BLaER1 (cell line): ENCODE measurements around the gene MESP2.

Source experiments
- H3K27ac ChIP-seq: shearing (Covaris generic); formaldehyde crosslinking; 2 replicates; pipeline ENCODE4 v1.8.1; 2022
- H3K27me3 ChIP-seq: shearing (Covaris generic); formaldehyde crosslinking; 2 replicates; pipeline ENCODE4 v1.8.1; 2022
- H3K36me3 ChIP-seq: shearing (Covaris generic); formaldehyde crosslinking; 2 replicates; pipeline ENCODE4 v1.8.1; 2022
- H3K4me1 ChIP-seq: shearing (Covaris generic); formaldehyde crosslinking; 2 replicates; pipeline ENCODE4 v1.8.1; 2022
- H3K4me2 ChIP-seq: shearing (Covaris generic); formaldehyde crosslinking; 2 replicates; pipeline ENCODE4 v1.8.1; 2022
- H3K4me3 ChIP-seq: shearing (Covaris generic); formaldehyde crosslinking; 2 replicates; pipeline ENCODE4 v1.8.1; 2022
- H3K9ac ChIP-seq: shearing (Covaris generic); formaldehyde crosslinking; 2 replicates; pipeline ENCODE4 v1.8.1; 2022
- H3K9me3 ChIP-seq: shearing (Covaris generic); formaldehyde crosslinking; 2 replicates; pipeline ENCODE4 v1.8.1; 2022
- H4K20me1 ChIP-seq: shearing (Covaris generic); formaldehyde crosslinking; 2 replicates; pipeline ENCODE4 v1.8.1; 2022
- Cebpa-rat ChIP-seq: shearing (Covaris generic); IDR thresholded peaks from 2 replicates; pipeline ENCODE4 v1.8.1; 2022

MESP2 gene

GRCh38 chr15:89766357-89767311 is 9.5 kb upstream of the MESP2 start:
- H3K9me3 ChIP-seq: no peaks in the 10 kb centered on the region
- H3K9ac ChIP-seq: no peak overlapping the region
- no peak overlapping the region for H3K4me2 ChIP-seq
- H4K20me1 ChIP-seq: no peaks in the 10 kb centered on the region
- H3K4me3 ChIP-seq: no peak overlapping the region
- no peak overlapping the region for H3K27ac ChIP-seq
- H3K27me3 ChIP-seq: no peaks in the 10 kb centered on the region
- no peak for TF ChIP-seq Cebpa-rat
- no peaks in the 10 kb centered on the region for H3K4me1 ChIP-seq
- no peaks in the 10 kb centered on the region for H3K36me3 ChIP-seq

- Histone ChIP-seq H3K9ac (no peak overlapping the region), H3K27ac (no peak overlapping the region), H3K36me3 (no peaks in the 10 kb centered on the region), H3K9me3 (no peaks in the 10 kb centered on the region), H3K4me2 (no peak overlapping the region), H4K20me1 (no peaks in the 10 kb centered on the region), H3K4me3 (no peak overlapping the region), H3K4me1 (no peaks in the 10 kb centered on the region), H3K27me3 (no peaks in the 10 kb centered on the region)
- TF ChIP-seq Cebpa-rat: no peak
These were observed 8.7 kb upstream of the MESP2 start for GRCh38 chr15:89767411-89767915.

- Histone ChIP-seq H3K4me2 (no peak overlapping the region), H3K4me3 (no peak overlapping the region), H3K36me3 (no peaks in the 10 kb centered on the region), H3K9me3 (no peaks in the 10 kb centered on the region), H3K9ac (no peak overlapping the region), H4K20me1 (no peaks in the 10 kb centered on the region), H3K4me1 (no peaks in the 10 kb centered on the region), H3K27me3 (no peaks in the 10 kb centered on the region), H3K27ac (no peak overlapping the region)
- no peak for TF ChIP-seq Cebpa-rat
These were observed 8.0 kb upstream of the MESP2 start for GRCh38 chr15:89768071-89768500.

- TF ChIP-seq Cebpa-rat: no peak
- Histone ChIP-seq H4K20me1 (no peaks in the 10 kb centered on the region), H3K36me3 (no peaks in the 10 kb centered on the region), H3K27me3 (no peaks in the 10 kb centered on the region), H3K4me1 (no peaks in the 10 kb centered on the region), H3K9ac (no peak overlapping the region), H3K27ac (no peak overlapping the region), H3K4me3 (no peak overlapping the region), H3K4me2 (no peak overlapping the region), H3K9me3 (no peaks in the 10 kb centered on the region)
These were observed 6.8 kb upstream of the MESP2 start for GRCh38 chr15:89769366-89769765.

- Histone ChIP-seq H4K20me1 (no peaks in the 10 kb centered on the region), H3K4me2 (no peak overlapping the region), H3K9ac (no peak overlapping the region), H3K27ac (no peak overlapping the region), H3K9me3 (no peaks in the 10 kb centered on the region), H3K4me1 (no peaks in the 10 kb centered on the region), H3K27me3 (no peaks in the 10 kb centered on the region), H3K4me3 (no peak overlapping the region), H3K36me3 (no peaks in the 10 kb centered on the region)
- TF ChIP-seq Cebpa-rat: no peak
These were observed 6.1 kb upstream of the MESP2 start for GRCh38 chr15:89770041-89770440.

GRCh38 chr15:89772932-89773583 is 3.1 kb upstream of the MESP2 start:
- peaks cover 22% of the 10 kb centered on the region for H3K4me1 ChIP-seq
- H3K4me3 ChIP-seq: no peak overlapping the region
- H3K4me2 ChIP-seq: no peak overlapping the region
- no peak for TF ChIP-seq Cebpa-rat
- H3K9ac ChIP-seq: no peak overlapping the region
- H3K9me3 ChIP-seq: no peaks in the 10 kb centered on the region
- H4K20me1 ChIP-seq: no peaks in the 10 kb centered on the region
- peaks cover 26% of the 10 kb centered on the region for H3K27me3 ChIP-seq
- H3K36me3 ChIP-seq: no peaks in the 10 kb centered on the region
- H3K27ac ChIP-seq: no peak overlapping the region

- Histone ChIP-seq H3K36me3 (no peaks in the 10 kb centered on the region), H3K9me3 (no peaks in the 10 kb centered on the region), H3K4me1 (peaks cover 29% of the 10 kb centered on the region), H3K27ac (no peak overlapping the region), H3K4me3 (no peak overlapping the region), H3K4me2 (no peak overlapping the region), H3K27me3 (peaks cover 34% of the 10 kb centered on the region), H3K9ac (no peak overlapping the region), H4K20me1 (no peaks in the 10 kb centered on the region)
- no peak for TF ChIP-seq Cebpa-rat
These were observed 1.6 kb upstream of the MESP2 start for GRCh38 chr15:89774492-89774891.

GRCh38 chr15:89775815-89776214 is 317 bp upstream of the MESP2 start:
- H3K4me3 ChIP-seq: peak overlapping the region; percentile 62

GRCh38 chr15:89777073-89777751 is 1.1 kb downstream of the MESP2 start:
- Histone ChIP-seq H3K4me2 (peak overlapping the region; percentile 94), H4K20me1 (no peaks in the 10 kb centered on the region), H3K9me3 (no peaks in the 10 kb centered on the region), H3K9ac (no peak overlapping the region), H3K27ac (no peak overlapping the region), H3K4me1 (peaks cover 44% of the 10 kb centered on the region), H3K4me3 (peak overlapping the region; percentile 62; the same call in 1 of the 2 replicates), H3K36me3 (no peaks in the 10 kb centered on the region), H3K27me3 (peaks cover 34% of the 10 kb centered on the region)
- TF ChIP-seq Cebpa-rat: no peak

More at GRCh38 chr15:89775815-89776214, 317 bp upstream of the MESP2 start:
- Histone ChIP-seq H3K36me3 (no peaks in the 10 kb centered on the region), H3K27me3 (peaks cover 34% of the 10 kb centered on the region), H3K27ac (no peak overlapping the region), H3K4me2 (peak overlapping the region; percentile 94), H4K20me1 (no peaks in the 10 kb centered on the region), H3K4me1 (peaks cover 37% of the 10 kb centered on the region), H3K9me3 (no peaks in the 10 kb centered on the region), H3K9ac (no peak overlapping the region)
- no peak for TF ChIP-seq Cebpa-rat
